MM.1S (cell line): Measurements from ENCODE around the gene PIK3R6.

Experiments
- DNase-seq: peaks from one replicate; pipeline ENCODE4 v3.0.0-alpha.2; 2015
- H2AFZ ChIP-seq: fragments of 300-600 bp; sonication (generic); 2 replicates; pipeline ENCODE4 v1.6.0; 2016; ENCODE audit warnings: antibody characterized with exemption, low read length
- H3F3A ChIP-seq: fragments of 300-600 bp; sonication (generic); 2 replicates; pipeline ENCODE4 v1.6.1; 2016; ENCODE audit warnings: mild to moderate bottlenecking, antibody characterized with exemption, low read length, moderate library complexity, mixed read lengths; ENCODE audit not compliant: insufficient read depth
- H3K27ac ChIP-seq: fragments of 300-600 bp; sonication (generic); 2 replicates; pipeline ENCODE4 v1.5.1; 2016; ENCODE audit warnings: mild to moderate bottlenecking, low read length
- H3K27me3 ChIP-seq: fragments of 300-600 bp; sonication (generic); replicated peaks from 2 replicates; pipeline ENCODE4 v1.6.0; 2016; ENCODE audit warnings: low read length; ENCODE audit not compliant: insufficient read depth
- H3K36me3 ChIP-seq: fragments of 300-600 bp; sonication (generic); replicated peaks from 2 replicates; pipeline ENCODE4 v1.6.1; 2016; ENCODE audit warnings: mild to moderate bottlenecking, low read length, mixed read lengths; ENCODE audit not compliant: insufficient read depth
- H3K4me1 ChIP-seq: fragments of 300-600 bp; sonication (generic); 2 replicates; pipeline ENCODE4 v1.6.1; 2016; ENCODE audit warnings: low read length, mixed read lengths
- H3K4me2 ChIP-seq: fragments of 300-600 bp; sonication (generic); 2 replicates; pipeline ENCODE4 v1.6.0; 2016; ENCODE audit warnings: low read depth, low read length
- H3K4me3 ChIP-seq: fragments of 300-600 bp; sonication (generic); 2 replicates; pipeline ENCODE4 v1.5.1; 2016; ENCODE audit warnings: low read length, mixed read lengths
- H3K79me2 ChIP-seq: fragments of 300-600 bp; sonication (generic); 2 replicates; pipeline ENCODE4 v1.6.1; 2016; ENCODE audit warnings: mixed run types, low read length, mixed read lengths
- H3K9ac ChIP-seq: fragments of 300-600 bp; sonication (generic); 2 replicates; pipeline ENCODE4 v1.6.1; 2016; ENCODE audit warnings: low read length, mixed read lengths
- H3K9me2 ChIP-seq: fragments of 300-600 bp; sonication (generic); replicated peaks from 2 replicates; pipeline ENCODE4 v1.6.1; 2016; ENCODE audit warnings: mild to moderate bottlenecking, low read length, mixed read lengths; ENCODE audit not compliant: insufficient read depth
- H3K9me3 ChIP-seq: fragments of 300-600 bp; sonication (generic); replicated peaks from 2 replicates; pipeline ENCODE4 v1.6.1; 2016; ENCODE audit warnings: mild to moderate bottlenecking, low read length, mixed read lengths; ENCODE audit not compliant: insufficient read depth
- H4K20me1 ChIP-seq: fragments of 300-600 bp; sonication (generic); 2 replicates; pipeline ENCODE4 v1.6.1; 2016; ENCODE audit warnings: mild to moderate bottlenecking, low read length, moderate library complexity, mixed read lengths; ENCODE audit not compliant: insufficient read depth
- EZH2 ChIP-seq: fragments of 300-600 bp; sonication (generic); optimal IDR thresholded peaks from 2 replicates; pipeline ENCODE3; 2017; ENCODE audit warnings: low read depth, mild to moderate bottlenecking, antibody characterized with exemption, low read length, mixed read lengths
- EZH2phosphoT487 ChIP-seq: fragments of 300-600 bp; sonication (generic); IDR thresholded peaks from 2 replicates; pipeline ENCODE4 v1.6.1; 2018; ENCODE audit warnings: antibody characterized with exemption, low read length
- TF ChIP-seq, protein P1 (sequence below): fragments of 300-600 bp; sonication (generic); IDR thresholded peaks from 2 replicates; pipeline ENCODE4 v1.5.1; 2016; ENCODE audit warnings: antibody characterized with exemption, low read length, mixed read lengths

The PIK3R6 gene

GRCh38 chr17:8782176-8782575, 85.3 kb downstream of the PIK3R6 start:
- TF ChIP-seq EZH2phosphoT487 (no peak), EZH2 (no peak)
- TF ChIP-seq, protein P1, sequence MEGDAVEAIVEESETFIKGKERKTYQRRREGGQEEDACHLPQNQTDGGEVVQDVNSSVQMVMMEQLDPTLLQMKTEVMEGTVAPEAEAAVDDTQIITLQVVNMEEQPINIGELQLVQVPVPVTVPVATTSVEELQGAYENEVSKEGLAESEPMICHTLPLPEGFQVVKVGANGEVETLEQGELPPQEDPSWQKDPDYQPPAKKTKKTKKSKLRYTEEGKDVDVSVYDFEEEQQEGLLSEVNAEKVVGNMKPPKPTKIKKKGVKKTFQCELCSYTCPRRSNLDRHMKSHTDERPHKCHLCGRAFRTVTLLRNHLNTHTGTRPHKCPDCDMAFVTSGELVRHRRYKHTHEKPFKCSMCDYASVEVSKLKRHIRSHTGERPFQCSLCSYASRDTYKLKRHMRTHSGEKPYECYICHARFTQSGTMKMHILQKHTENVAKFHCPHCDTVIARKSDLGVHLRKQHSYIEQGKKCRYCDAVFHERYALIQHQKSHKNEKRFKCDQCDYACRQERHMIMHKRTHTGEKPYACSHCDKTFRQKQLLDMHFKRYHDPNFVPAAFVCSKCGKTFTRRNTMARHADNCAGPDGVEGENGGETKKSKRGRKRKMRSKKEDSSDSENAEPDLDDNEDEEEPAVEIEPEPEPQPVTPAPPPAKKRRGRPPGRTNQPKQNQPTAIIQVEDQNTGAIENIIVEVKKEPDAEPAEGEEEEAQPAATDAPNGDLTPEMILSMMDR, result no peak
- H4K20me1 ChIP-seq, result no peaks in the 10 kb centered on the region
- H3F3A ChIP-seq, result no peaks in the 10 kb centered on the region
- no peaks in the 10 kb centered on the region for H3K27me3 ChIP-seq
- DNase-seq, result no peak
- H3K9me2 ChIP-seq, result no peaks in the 10 kb centered on the region
- no peak overlapping the region for H3K4me2 ChIP-seq
- no peak overlapping the region for H2AFZ ChIP-seq
- no peaks in the 10 kb centered on the region for H3K79me2 ChIP-seq
- no peak overlapping the region for H3K4me3 ChIP-seq
- no peaks in the 10 kb centered on the region for H3K36me3 ChIP-seq
- H3K4me1 ChIP-seq, result no peaks in the 10 kb centered on the region
- H3K9ac ChIP-seq, result no peak overlapping the region
- no peak overlapping the region for H3K27ac ChIP-seq
- no peaks in the 10 kb centered on the region for H3K9me3 ChIP-seq

GRCh38 chr17:8781776-8782175, 85.7 kb downstream of the PIK3R6 start:
- H2AFZ ChIP-seq, result no peak overlapping the region
- H4K20me1 ChIP-seq, result no peaks in the 10 kb centered on the region
- H3K9me2 ChIP-seq, result no peaks in the 10 kb centered on the region
- no peaks in the 10 kb centered on the region for H3K4me1 ChIP-seq
- H3K27me3 ChIP-seq, result no peaks in the 10 kb centered on the region
- H3K79me2 ChIP-seq, result no peaks in the 10 kb centered on the region
- H3K9ac ChIP-seq, result no peak overlapping the region
- no peaks in the 10 kb centered on the region for H3F3A ChIP-seq
- H3K4me3 ChIP-seq, result no peak overlapping the region
- no peak for TF ChIP-seq EZH2phosphoT487
- TF ChIP-seq, protein P1, result no peak
- no peak for TF ChIP-seq EZH2
- no peak for DNase-seq
- H3K36me3 ChIP-seq, result no peaks in the 10 kb centered on the region
- H3K4me2 ChIP-seq, result no peak overlapping the region
- H3K27ac ChIP-seq, result no peak overlapping the region
- no peaks in the 10 kb centered on the region for H3K9me3 ChIP-seq

- Histone ChIP-seq H3K9ac (no peak overlapping the region), H4K20me1 (no peaks in the 10 kb centered on the region), H3K4me3 (no peak overlapping the region), H3K27ac (no peak overlapping the region), H3K27me3 (no peaks in the 10 kb centered on the region), H3K9me2 (no peaks in the 10 kb centered on the region), H2AFZ (no peak overlapping the region), H3K79me2 (no peaks in the 10 kb centered on the region), H3K9me3 (no peaks in the 10 kb centered on the region), H3K4me1 (no peaks in the 10 kb centered on the region), H3K4me2 (no peak overlapping the region), H3F3A (no peaks in the 10 kb centered on the region), H3K36me3 (no peaks in the 10 kb centered on the region)
- no peak for DNase-seq
- no peak for TF ChIP-seq EZH2
- TF ChIP-seq EZH2phosphoT487, result no peak
- TF ChIP-seq, protein P1, result no peak
Measured at GRCh38 chr17:8776881-8777280, 90.6 kb downstream of the PIK3R6 start.
